Chondrocyte (in vitro differentiated cells): Measurements from ENCODE around the gene FAR1. TPM values are rescaled to one million over a fixed set of nuclear protein-coding genes. Genes with fewer than 3 reads are reported as not detected.
"Not testable (repeated sequence)": the region's sequence is repeated elsewhere in the genome, so short reads cannot be mapped to it uniquely, and the experiment has no call there.

Source experiments
- DNase-seq: peaks from one replicate; pipeline ENCODE4 v3.0.0; 2021; ENCODE audit warnings: mixed read lengths, low spot score
- H3K27ac Mint-ChIP-seq: one replicate; pipeline ENCODE4 v1.8.0; 2021; ENCODE audit warnings: mild to moderate bottlenecking, moderate library complexity, mixed read lengths; ENCODE audit not compliant: unreplicated experiment
- H3K27me3 Mint-ChIP-seq: 2 replicates; pipeline ENCODE4 v1.8.0; 2021; ENCODE audit warnings: low read depth, mixed read lengths
- H3K36me3 Mint-ChIP-seq: 2 replicates; pipeline ENCODE4 v1.8.0; 2021; ENCODE audit warnings: low read depth, mixed read lengths
- H3K4me1 Mint-ChIP-seq: 2 replicates; pipeline ENCODE4 v1.8.0; 2021; ENCODE audit warnings: low read depth, mild to moderate bottlenecking, mixed read lengths
- H3K4me3 Mint-ChIP-seq: one replicate; pipeline ENCODE4 v1.8.0; 2021; ENCODE audit warnings: mild to moderate bottlenecking, moderate library complexity, mixed read lengths; ENCODE audit not compliant: unreplicated experiment
- H3K9me3 Mint-ChIP-seq: 2 replicates; pipeline ENCODE4 v1.8.0; 2021; ENCODE audit warnings: low read depth, mixed read lengths
- CTCF ChIP-seq: fragments of 200-600 bp; sonication (generic); IDR thresholded peaks from 2 replicates; pipeline ENCODE4 v1.5.0; 2021; ENCODE audit warnings: antibody characterized with exemption, mild to moderate bottlenecking, moderate library complexity
- total RNA-seq: library from RNA; stranded (reverse); gene quantifications from 3 replicates; pipeline ENCODE4 v1.2.1, GENCODE V29; 2021

FAR1 gene
- total RNA-seq, 1 donor from 2014 or later: 74.6 TPM

GRCh38 chr11:13726456-13726855, 58.0 kb downstream of the FAR1 start:
- no peak for TF ChIP-seq CTCF
- no peak overlapping the region for H3K27ac Mint-ChIP-seq
- no peaks in the 10 kb centered on the region for H3K27me3 Mint-ChIP-seq
- H3K9me3 Mint-ChIP-seq: no peaks in the 10 kb centered on the region
- no peak overlapping the region for H3K4me3 Mint-ChIP-seq
- DNase-seq: no peak
- no peaks in the 10 kb centered on the region for H3K4me1 Mint-ChIP-seq
- peaks cover 32% of the 10 kb centered on the region for H3K36me3 Mint-ChIP-seq

- no peaks in the 10 kb centered on the region for H3K9me3 Mint-ChIP-seq
- no peak for TF ChIP-seq CTCF
- DNase-seq: no peak
Observed at GRCh38 chr11:13728076-13728475, 59.6 kb downstream of the FAR1 start.

GRCh38 chr11:13734530-13734929, 66.1 kb downstream of the FAR1 start:
- no peak for TF ChIP-seq CTCF
- no peaks in the 10 kb centered on the region for H3K27me3 Mint-ChIP-seq
- no peak overlapping the region for H3K4me3 Mint-ChIP-seq
- no peak for DNase-seq
- H3K9me3 Mint-ChIP-seq: no peaks in the 10 kb centered on the region
- H3K36me3 Mint-ChIP-seq: peaks cover 9% of the 10 kb centered on the region
- H3K27ac Mint-ChIP-seq: no peak overlapping the region
- no peaks in the 10 kb centered on the region for H3K4me1 Mint-ChIP-seq

More at GRCh38 chr11:13728076-13728475, 59.6 kb downstream of the FAR1 start:
- Mint-ChIP-seq H3K36me3 (peaks cover 31% of the 10 kb centered on the region), H3K27ac (no peak overlapping the region), H3K27me3 (no peaks in the 10 kb centered on the region), H3K4me3 (no peak overlapping the region), H3K4me1 (no peaks in the 10 kb centered on the region)

GRCh38 chr11:13745165-13745564, 76.7 kb downstream of the FAR1 start:
- H3K4me1 Mint-ChIP-seq: no peaks in the 10 kb centered on the region
- no peaks in the 10 kb centered on the region for H3K9me3 Mint-ChIP-seq
- TF ChIP-seq CTCF: no peak
- H3K27ac Mint-ChIP-seq: no peak overlapping the region
- no peaks in the 10 kb centered on the region for H3K36me3 Mint-ChIP-seq
- peaks cover 8% of the 10 kb centered on the region for H3K27me3 Mint-ChIP-seq
- no peak for DNase-seq
- H3K4me3 Mint-ChIP-seq: no peak overlapping the region

GRCh38 chr11:13753316-13753715, 84.8 kb downstream of the FAR1 start:
- not testable (repeated sequence) for H3K27me3 Mint-ChIP-seq, DNase-seq, H3K4me3 Mint-ChIP-seq, H3K4me1 Mint-ChIP-seq, H3K27ac Mint-ChIP-seq, H3K36me3 Mint-ChIP-seq
- H3K9me3 Mint-ChIP-seq: peaks cover 19% of the 10 kb centered on the region

- DNase-seq: no peak
- no peak for TF ChIP-seq CTCF
- Mint-ChIP-seq H3K4me1 (peaks cover 21% of the 10 kb centered on the region), H3K4me3 (no peak overlapping the region), H3K9me3 (peaks cover under 1% of the 10 kb centered on the region), H3K27ac (no peak overlapping the region), H3K36me3 (no peaks in the 10 kb centered on the region), H3K27me3 (no peaks in the 10 kb centered on the region)
Observed at GRCh38 chr11:13759050-13759449, 90.6 kb downstream of the FAR1 start.
